K562 (cell line): ENCODE results near the gene MYO3B. TPM values are rescaled to one million over a fixed set of nuclear protein-coding genes. Genes with fewer than 3 reads are reported as not detected.

Experiments
- ATAC-seq: fragments of 200-7000 bp; cut with Tn5 transposase; 3 replicates; pipeline ENCODE4 v1.9.1; 2020; ENCODE audit warnings: moderate library complexity
- BruUV-seq: library from RNA; stranded (reverse); fragments of 400-500 nt; replicated peaks from 2 replicates; lab custom pipeline; 2021; lab: Mats Ljungman, UMichigan
- CTCF ChIA-PET: fragments of 300-600 bp; formaldehyde crosslinking; extraction: SDS; loops from one replicate; lab custom pipeline; 2021; ENCODE audit warnings: low intra/inter-chr PET ratio; lab: Yijun Ruan, JAX
- POLR2A ChIA-PET: fragments of 300-600, 350-650 bp; sonication (Branson Sonifier 250); formaldehyde crosslinking; extraction: SDS; loops from one replicate; lab custom pipeline; 2021; ENCODE audit warnings: antibody characterized with exemption, inconsistent platforms; lab: Yijun Ruan, JAX
- DNase-seq, 4 experiments: peaks; one replicate each; pipeline versions ENCODE4 v3.0.0 to v3.0.0-alpha.2; 2011 to 2018; ENCODE audit warnings: low spot score in 3 of 4, mixed read lengths in 3 of 4; ENCODE audit errors: extremely low read depth in 1 of 4
- FAIRE-seq: peaks from 2 replicates; lab custom pipeline; 2011; peaks lifted over from hg19 to GRCh38; lab: Jason Lieb, UNC
- H2AFZ ChIP-seq: 2 replicates; pipeline ENCODE4 v1.6.0; 2011; ENCODE audit warnings: low read depth, low read length, control low read depth, inconsistent platforms
- H3K27ac ChIP-seq: fragments of 200-600 bp; 3 replicates; pipeline ENCODE4 v1.8.0; 2011; ENCODE audit warnings: low read depth, mild to moderate bottlenecking, control low read depth, inconsistent platforms, low read length, moderate library complexity, mixed read lengths; ENCODE audit errors: extremely low read depth
- H3K27me3 ChIP-seq, 2 experiments: fragments of 300-600 bp in 1 of 2; 2 replicates in 1 of 2; 3 replicates in 1 of 2; pipeline versions ENCODE4 v1.6.0 to v1.8.0; 2011; ENCODE audit warnings: inconsistent platforms in 2 of 2, low read length in 2 of 2, mild to moderate bottlenecking in 1 of 2, mixed read lengths in 1 of 2, moderate library complexity in 1 of 2; ENCODE audit not compliant: control insufficient read depth in 2 of 2, insufficient read depth in 2 of 2
- H3K36me3 ChIP-seq: fragments of 300-600 bp; 3 replicates; pipeline ENCODE4 v1.8.0; 2011; ENCODE audit warnings: mild to moderate bottlenecking, low read length, inconsistent platforms; ENCODE audit not compliant: control insufficient read depth, insufficient read depth
- H3K4me1 ChIP-seq, 2 experiments: fragments of 200-600 bp in 1 of 2; replicated peaks in 1 of 2; 2 replicates in 1 of 2; 3 replicates in 1 of 2; pipeline versions ENCODE4 v1.5.1 to v1.8.0; 2011; ENCODE audit warnings: inconsistent platforms in 2 of 2, low read length in 2 of 2, mild to moderate bottlenecking in 1 of 2, mixed read lengths in 1 of 2, moderate library complexity in 1 of 2; ENCODE audit not compliant: control insufficient read depth in 2 of 2, insufficient read depth in 2 of 2
- H3K4me2 ChIP-seq: 2 replicates; pipeline ENCODE4 v1.6.1; 2011; ENCODE audit warnings: low read length, control low read depth, inconsistent platforms, mixed read lengths; ENCODE audit not compliant: insufficient read depth
- H3K4me3 ChIP-seq: fragments of 200-600 bp; sonication (generic), shearing (Covaris generic); 2 replicates; pipeline ENCODE4 v1.5.1; 2016; ENCODE audit warnings: control low read depth, inconsistent platforms
- H3K79me2 ChIP-seq: fragments of 200-600 bp; 3 replicates; pipeline ENCODE4 v1.8.0; 2011; ENCODE audit warnings: low read length, inconsistent platforms; ENCODE audit not compliant: control insufficient read depth, insufficient read depth
- H3K9ac ChIP-seq, 2 experiments: 2 replicates each; pipeline versions ENCODE4 v1.6.0 to v1.6.1; 2011; ENCODE audit warnings: low read depth in 2 of 2, low read length in 2 of 2, control low read depth in 1 of 2, inconsistent platforms in 1 of 2, mild to moderate bottlenecking in 1 of 2, mixed read lengths in 1 of 2; ENCODE audit not compliant: insufficient read depth in 1 of 2
- H3K9me1 ChIP-seq: one replicate; pipeline ENCODE4 v1.6.0; 2011; ENCODE audit warnings: inconsistent platforms, mild to moderate bottlenecking, low read length, moderate library complexity; ENCODE audit not compliant: control insufficient read depth, insufficient read depth
- H3K9me3 ChIP-seq: replicated peaks from 2 replicates; pipeline ENCODE4 v1.5.1; 2011; ENCODE audit warnings: low read depth, low read length, inconsistent platforms; ENCODE audit not compliant: control insufficient read depth, insufficient read depth
- H4K20me1 ChIP-seq: replicated peaks from 2 replicates; pipeline ENCODE4 v1.6.1; 2011; ENCODE audit warnings: low read length, inconsistent platforms, mixed read lengths; ENCODE audit not compliant: control insufficient read depth, insufficient read depth
- BCL6 ChIP-seq: fragments of 250-450 bp; sonication (Bioruptor Pico); IDR thresholded peaks from 2 replicates; pipeline ENCODE4 v1.4.0; 2020
- CBFA2T3 ChIP-seq: fragments of 450-650 bp; IDR thresholded peaks from 2 replicates; pipeline ENCODE4 v1.6.1; 2017
- ERF ChIP-seq: fragments of 450-650 bp; formaldehyde crosslinking; IDR thresholded peaks from 2 replicates; pipeline ENCODE4 v1.4.0; 2020; ENCODE audit warnings: mild to moderate bottlenecking, mixed read lengths
- NR1H2 ChIP-seq: sonication (generic); formaldehyde crosslinking; IDR thresholded peaks from 2 replicates; pipeline ENCODE4 v1.4.0; 2020; ENCODE audit warnings: mild to moderate bottlenecking, missing genetic modification reagents
- TAF15 ChIP-seq: fragments of 200-400 bp; formaldehyde crosslinking; IDR thresholded peaks from 2 replicates; pipeline ENCODE4 v1.6.1; 2017; ENCODE audit warnings: mild to moderate bottlenecking, low read depth, low read length, moderate library complexity
- ZC3H4 ChIP-seq: sonication (generic); formaldehyde crosslinking; IDR thresholded peaks from 2 replicates; pipeline ENCODE4 v1.9.0; 2021; ENCODE audit warnings: missing genetic modification reagents, borderline replicate concordance
- ZNF408 ChIP-seq: fragments of 250-450 bp; sonication (Bioruptor Pico); IDR thresholded peaks from 2 replicates; pipeline ENCODE4 v1.4.0; 2020; ENCODE audit warnings: low read depth, mild to moderate bottlenecking, moderate library complexity
- ZNF717 ChIP-seq: fragments of 250-450 bp; sonication (Bioruptor Pico); IDR thresholded peaks from 2 replicates; pipeline ENCODE4 v1.5.0; 2021
- ZNF780A ChIP-seq: fragments of 250-450 bp; sonication (Bioruptor Pico); IDR thresholded peaks from 2 replicates; pipeline ENCODE4 v1.5.0; 2021; ENCODE audit warnings: mild to moderate bottlenecking
- WGBS: fragments of 100-300 bp; shearing (Covaris generic); methylation state at CpG from one replicate; pipeline ENCODE4 v1.1.6; 2016; ENCODE audit warnings: low coverage, mixed read lengths; ENCODE audit not compliant: insufficient coverage; ENCODE audit errors: missing lambda C conversion rate; 5-methylcytosine and 5-hydroxymethylcytosine counted together
- in situ Hi-C: fragments of 300-500 bp; cut with MboI; formaldehyde crosslinking; loops from 4 replicates; pipeline ENCODE4 v1.15.0; 2018; ENCODE audit warnings: inconsistent platforms, mixed read lengths
- intact Hi-C: fragments of 100-400 bp; cut with micrococcal nuclease; formaldehyde crosslinking; loops from 2 replicates; pipeline ENCODE4 v1.14.2; 2022
- polyA plus RNA-seq, 8 experiments: library from polyadenylated mRNA; depleted of rRNA in 4 of 8; stranded (reverse) in 5 of 8; unstranded in 3 of 8; fragments of >200 nt; fragmentation: Nextera tagmentation in 2 of 8; fragmentation: Illumina TruSeq in 1 of 8; extraction: Ambion mirVana in 2 of 8; extraction: Trizol in 1 of 8; gene quantifications; 2 replicates each; pipeline versions ENCODE4 v1.2.1 to v1.2.3, GENCODE V29; 2011 to 2014; ENCODE audit warnings: inconsistent platforms in 1 of 8, missing spikeins in 1 of 8
- total RNA-seq, 7 experiments: library from RNA; depleted of rRNA in 6 of 7; stranded (reverse); fragments of >200 nt in 6 of 7; fragmentation: Illumina TruSeq in 2 of 7; extraction: Trizol in 2 of 7; gene quantifications; 2 replicates each; pipeline versions ENCODE4 v1.2.1 to v1.2.3, GENCODE V29; 2011 to 2021; ENCODE audit warnings: low replicate concordance in 1 of 7
- TF ChIP-seq, protein P1 (sequence below): sonication (generic); formaldehyde crosslinking; IDR thresholded peaks from 2 replicates; pipeline ENCODE4 v1.8.0; 2022; ENCODE audit warnings: mild to moderate bottlenecking, missing genetic modification reagents
- TF ChIP-seq, protein P2 (sequence below): fragments of 450-650 bp; IDR thresholded peaks from 2 replicates; pipeline ENCODE4 v1.6.1; 2016
- TF ChIP-seq, protein P3 (sequence below): fragments of 250-450 bp; sonication (Bioruptor Pico); IDR thresholded peaks from 2 replicates; pipeline ENCODE4 v1.8.0; 2021; ENCODE audit warnings: borderline replicate concordance, mild to moderate bottlenecking, moderate library complexity; ENCODE audit not compliant: poor library complexity, severe bottlenecking

MYO3B gene
- total and polyA plus RNA-seq, 9 of the 15 experiments (the other 6 are each of a cell fraction or from before 2014, with no cell fraction given): 2.7 to 6.5 (median 3.6) TPM

DNA sequence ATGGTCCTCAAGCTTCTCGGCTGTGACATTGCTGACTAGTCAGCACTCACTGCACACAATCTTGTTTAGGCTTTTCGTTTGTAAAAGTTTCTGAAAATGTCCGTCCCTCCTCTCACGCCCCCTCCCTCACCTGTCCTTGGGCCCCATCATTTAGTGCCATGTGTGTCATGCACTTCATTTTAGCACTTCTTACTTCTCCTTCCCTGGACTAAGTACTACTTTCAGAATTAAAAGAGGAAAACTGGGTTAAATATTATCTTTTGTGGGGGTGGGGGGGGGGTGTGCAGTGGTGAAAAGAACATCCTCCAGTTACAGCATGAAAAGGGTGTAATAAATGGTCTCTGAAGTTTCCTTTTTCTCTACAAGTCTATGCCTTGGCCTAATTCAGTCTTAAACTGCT, 355.2 kb downstream of the MYO3B start (continued):
- TF ChIP-seq, protein P1, sequence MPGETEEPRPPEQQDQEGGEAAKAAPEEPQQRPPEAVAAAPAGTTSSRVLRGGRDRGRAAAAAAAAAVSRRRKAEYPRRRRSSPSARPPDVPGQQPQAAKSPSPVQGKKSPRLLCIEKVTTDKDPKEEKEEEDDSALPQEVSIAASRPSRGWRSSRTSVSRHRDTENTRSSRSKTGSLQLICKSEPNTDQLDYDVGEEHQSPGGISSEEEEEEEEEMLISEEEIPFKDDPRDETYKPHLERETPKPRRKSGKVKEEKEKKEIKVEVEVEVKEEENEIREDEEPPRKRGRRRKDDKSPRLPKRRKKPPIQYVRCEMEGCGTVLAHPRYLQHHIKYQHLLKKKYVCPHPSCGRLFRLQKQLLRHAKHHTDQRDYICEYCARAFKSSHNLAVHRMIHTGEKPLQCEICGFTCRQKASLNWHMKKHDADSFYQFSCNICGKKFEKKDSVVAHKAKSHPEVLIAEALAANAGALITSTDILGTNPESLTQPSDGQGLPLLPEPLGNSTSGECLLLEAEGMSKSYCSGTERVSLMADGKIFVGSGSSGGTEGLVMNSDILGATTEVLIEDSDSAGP (CRISPR knock-in tag): no peak
- TF ChIP-seq ZNF717 (CRISPR knock-in tag): no peak
- no peak for TF ChIP-seq NR1H2
- no peak for TF ChIP-seq ZNF408 (CRISPR knock-in tag)
- no peak for TF ChIP-seq TAF15
- TF ChIP-seq ZNF780A: no peak
- TF ChIP-seq CBFA2T3: no peak
- TF ChIP-seq ZC3H4: no peak

DNA sequence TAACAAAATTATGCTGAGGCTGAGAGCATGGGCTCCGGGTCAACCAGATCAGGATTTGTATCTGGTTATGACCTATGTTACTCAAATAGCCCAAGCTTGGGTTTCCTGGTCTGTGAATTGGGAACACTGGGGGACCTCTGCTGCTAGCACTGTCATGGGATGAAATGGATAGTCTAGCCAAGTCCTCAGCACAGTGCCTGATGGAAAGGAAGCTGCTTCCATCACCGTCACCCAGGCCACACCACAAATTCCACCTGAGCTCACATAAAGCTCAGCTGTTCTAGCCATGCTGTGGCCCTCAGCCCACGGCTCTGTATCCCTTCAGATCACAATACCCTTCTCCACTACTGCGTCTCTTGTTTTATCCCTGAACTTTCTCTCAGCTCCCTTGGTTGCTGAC, 357.6 kb downstream of the MYO3B start:
- TF ChIP-seq, protein P2, sequence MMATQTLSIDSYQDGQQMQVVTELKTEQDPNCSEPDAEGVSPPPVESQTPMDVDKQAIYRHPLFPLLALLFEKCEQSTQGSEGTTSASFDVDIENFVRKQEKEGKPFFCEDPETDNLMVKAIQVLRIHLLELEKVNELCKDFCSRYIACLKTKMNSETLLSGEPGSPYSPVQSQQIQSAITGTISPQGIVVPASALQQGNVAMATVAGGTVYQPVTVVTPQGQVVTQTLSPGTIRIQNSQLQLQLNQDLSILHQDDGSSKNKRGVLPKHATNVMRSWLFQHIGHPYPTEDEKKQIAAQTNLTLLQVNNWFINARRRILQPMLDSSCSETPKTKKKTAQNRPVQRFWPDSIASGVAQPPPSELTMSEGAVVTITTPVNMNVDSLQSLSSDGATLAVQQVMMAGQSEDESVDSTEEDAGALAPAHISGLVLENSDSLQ: no peak
- TF ChIP-seq, protein P3, sequence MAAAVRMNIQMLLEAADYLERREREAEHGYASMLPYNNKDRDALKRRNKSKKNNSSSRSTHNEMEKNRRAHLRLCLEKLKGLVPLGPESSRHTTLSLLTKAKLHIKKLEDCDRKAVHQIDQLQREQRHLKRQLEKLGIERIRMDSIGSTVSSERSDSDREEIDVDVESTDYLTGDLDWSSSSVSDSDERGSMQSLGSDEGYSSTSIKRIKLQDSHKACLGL: no peak
- TF ChIP-seq BCL6 (no peak), ERF (CRISPR knock-in tag) (no peak)
- Histone ChIP-seq H4K20me1 (no peaks in the 10 kb centered on the region), H3K36me3 (no peaks in the 10 kb centered on the region), H2AFZ (no peak overlapping the region; the same call in 1 of the 2 replicates), H3K79me2 (no peaks in the 10 kb centered on the region), H3K27ac (no peak overlapping the region), H3K9me3 (no peaks in the 10 kb centered on the region), H3K4me2 (no peak overlapping the region), H3K4me1 (no peaks in the 10 kb centered on the region; a peak in 1 of 5 replicates), H3K9me1 (no peaks in the 10 kb centered on the region), H3K27me3 (peaks cover 4 to 5% of the 10 kb centered on the region in 2 experiments; a peak in 3 of 5 replicates), H3K4me3 (no peak overlapping the region), H3K9ac (no peak overlapping the region)
- no TSS peak for BruUV-seq
- ChIA-PET POLR2A (interaction anchor here (0.9 kb wide), 1 partner anchor 16 kb away, joined by 3 read pairs; no protein-coding TSS in a partner anchor), CTCF (no interaction called here)
- ATAC-seq: no peak
- FAIRE-seq: no peak
- intact Hi-C loops (no loop called here), in situ Hi-C loops (no loop called here)
- no peak for DNase-seq
- WGBS: 12% methylated on average over 4 of the region's 4 CpGs
